Embryonic facial prominence (tissue), 1 donor: Measurements from ENCODE around the gene UBE2B.

Experiments used
- DNase-seq: peaks from one replicate; pipeline ENCODE4 v3.0.0-alpha.2; 2016; ENCODE audit errors: extremely low spot score

The UBE2B gene

GRCh38 chr5:134437340-134437846 is 66.0 kb downstream of the UBE2B start:
- no peak for DNase-seq

- DNase-seq: no peak
Measured at GRCh38 chr5:134437847-134438581, 66.6 kb downstream of the UBE2B start.

- DNase-seq: no peak
Measured at GRCh38 chr5:134438721-134439123, 67.4 kb downstream of the UBE2B start.

GRCh38 chr5:134439210-134439654 is 67.9 kb downstream of the UBE2B start:
- no peak for DNase-seq

GRCh38 chr5:134440201-134440755 is 68.9 kb downstream of the UBE2B start:
- no peak for DNase-seq
